ACHN (cell line): ENCODE results near the gene ZNF484.
"Not testable (repeated sequence)": the region's sequence is repeated elsewhere in the genome, so short reads cannot be mapped to it uniquely, and the experiment has no call there.

Experiments
- DNase-seq: peaks from one replicate; pipeline ENCODE4 v3.0.0-alpha.2; 2015
- in situ Hi-C: cut with HindIII; loops from 2 replicates; pipeline ENCODE4 v1.10.0; 2017; ENCODE audit warnings: low sequenced_read_pairs, low pct_ligation_motif_present, low pct_unique_long_range_greater_than_20kb

Gene ZNF484

DNA sequence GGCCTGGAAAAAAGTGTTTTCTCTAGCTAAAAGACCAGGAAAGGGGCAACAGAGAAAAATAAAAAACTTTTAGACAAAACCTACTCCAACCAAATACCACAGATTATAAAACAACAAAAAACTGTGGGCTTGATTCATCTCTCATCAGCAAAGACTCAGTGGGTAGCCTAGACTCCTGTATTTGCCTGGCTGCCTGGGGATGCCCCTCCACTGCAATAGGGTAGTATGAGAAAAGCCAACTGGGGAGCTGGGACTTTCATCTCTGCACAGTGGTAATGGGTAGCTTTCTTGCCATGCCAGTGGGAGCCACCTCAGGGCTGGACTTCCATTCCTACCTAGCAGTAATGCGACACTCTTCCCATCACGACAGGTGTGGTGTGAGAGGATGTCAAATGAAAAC, 7.5 kb downstream of the ZNF484 start:
- no peak for DNase-seq
- in situ Hi-C loops: no loop called here

DNA sequence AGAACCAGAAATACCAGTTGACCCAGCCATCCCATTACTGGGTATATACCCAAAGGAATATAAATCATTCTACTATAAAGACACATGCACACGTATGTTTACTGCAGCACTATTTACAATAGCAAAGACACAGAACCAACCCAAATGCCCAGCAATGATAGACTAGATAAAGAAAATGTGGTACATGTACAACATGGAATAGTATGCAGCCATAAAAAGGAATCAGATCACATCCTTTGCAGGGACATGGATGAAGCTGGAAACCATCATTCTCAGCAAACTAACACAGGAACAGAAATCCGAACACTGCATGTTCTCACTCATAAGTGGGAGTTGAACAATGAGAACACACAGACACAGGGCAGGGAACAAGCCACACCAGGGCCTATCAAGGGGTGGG, 11.2 kb downstream of the ZNF484 start:
- in situ Hi-C loops, DNase-seq: not testable (repeated sequence)

DNA sequence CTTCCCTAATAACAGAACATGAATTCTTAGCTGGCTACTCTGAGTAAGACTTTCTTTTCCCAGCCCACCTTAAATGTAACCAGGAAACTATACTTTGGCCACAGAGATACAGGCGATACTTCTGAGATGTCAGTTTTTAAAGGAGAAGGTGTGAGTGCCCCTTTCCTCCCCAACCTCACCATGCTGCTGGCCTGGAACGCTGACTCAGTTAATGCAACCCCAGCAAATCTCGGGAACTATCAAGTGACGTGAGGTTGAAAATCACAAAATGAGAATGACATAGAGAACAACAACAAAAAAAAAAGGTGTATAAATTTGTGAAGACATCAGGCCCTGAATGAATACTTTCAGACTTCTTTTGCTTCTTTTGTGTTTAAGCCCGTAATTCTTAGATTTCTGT, 13.7 kb downstream of the ZNF484 start:
- no peak for DNase-seq
- in situ Hi-C loops: no loop called here

DNA sequence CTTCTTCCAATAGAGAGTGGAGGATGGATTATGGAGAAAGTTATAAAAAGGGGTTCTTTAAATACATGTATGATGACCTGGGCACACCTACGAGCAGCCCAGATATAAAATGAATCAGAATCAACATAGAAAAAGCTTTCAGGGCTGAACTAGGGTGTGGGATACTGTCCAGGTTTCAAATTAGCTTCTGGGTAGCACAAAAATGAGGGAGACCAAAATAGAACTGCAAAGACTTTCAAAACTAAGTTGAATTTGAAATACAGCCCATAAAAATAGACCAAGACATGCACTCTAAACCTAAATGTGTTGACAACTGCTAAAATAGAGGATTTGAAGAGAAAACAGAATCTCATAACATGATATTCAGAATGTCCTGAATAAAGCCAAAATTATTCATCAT, 17.0 kb downstream of the ZNF484 start:
- DNase-seq: no peak
- in situ Hi-C loops: no loop called here

DNA sequence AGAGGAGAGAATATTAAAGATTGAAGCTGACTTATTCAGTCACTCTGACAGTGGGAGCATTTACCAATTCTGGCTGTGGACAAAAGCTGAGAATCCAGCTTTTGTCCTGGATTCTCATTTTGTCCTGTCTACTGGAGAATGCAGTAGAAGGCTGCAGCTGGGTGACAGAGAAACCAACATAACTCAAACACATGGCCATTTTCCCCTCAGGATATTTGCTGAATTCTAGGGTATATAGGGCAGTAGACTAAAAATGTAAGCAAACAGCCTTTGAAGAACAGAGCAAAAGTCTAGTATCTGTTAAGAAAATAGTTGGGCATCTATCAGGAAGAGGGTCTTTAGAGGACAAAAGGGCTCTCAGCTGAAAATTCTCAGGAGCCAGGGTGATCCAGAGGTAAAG, 20.6 kb downstream of the ZNF484 start:
- no peak for DNase-seq
- in situ Hi-C loops: no loop called here

DNA sequence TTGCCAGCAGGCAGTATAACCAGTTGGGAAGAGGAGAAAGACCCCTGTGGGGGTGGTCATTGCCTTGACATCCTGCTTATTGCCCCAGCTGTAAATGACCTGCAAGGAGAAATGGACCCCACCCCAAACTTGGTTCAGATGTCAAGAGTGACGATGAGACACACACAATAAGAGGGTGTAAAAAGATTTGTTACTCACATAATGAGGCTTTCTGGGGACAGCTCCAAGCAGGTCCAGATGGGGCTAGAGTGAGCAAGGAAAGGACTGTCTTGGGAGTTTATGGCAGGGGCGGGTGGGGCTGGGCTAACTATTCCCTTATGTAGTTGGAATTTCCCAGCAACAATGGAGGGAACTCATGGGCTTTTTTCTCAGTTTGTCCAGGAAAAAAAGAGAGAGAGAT, 24.1 kb downstream of the ZNF484 start:
- DNase-seq: no peak
- in situ Hi-C loops: no loop called here

DNA sequence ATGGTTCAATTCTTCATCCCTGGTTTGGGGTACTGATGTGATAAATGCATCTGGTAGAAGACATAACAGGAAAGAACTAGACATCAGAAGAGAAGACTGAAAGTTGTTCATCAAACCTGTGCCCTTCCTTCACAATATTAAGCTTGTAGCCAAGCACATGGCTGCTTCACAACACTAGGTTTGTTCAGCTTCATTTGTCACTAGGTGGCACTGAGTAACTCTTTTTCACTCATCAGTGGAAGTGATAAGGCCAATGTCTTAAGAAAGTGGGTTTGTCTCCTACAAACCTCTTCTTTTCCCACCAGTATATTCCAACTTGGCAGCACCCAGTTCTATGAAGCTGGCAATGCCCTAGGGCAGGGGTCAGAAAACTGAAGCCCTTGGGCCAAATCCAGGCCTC, 26.9 kb downstream of the ZNF484 start:
- in situ Hi-C loops: no loop called here
- no peak for DNase-seq

DNA sequence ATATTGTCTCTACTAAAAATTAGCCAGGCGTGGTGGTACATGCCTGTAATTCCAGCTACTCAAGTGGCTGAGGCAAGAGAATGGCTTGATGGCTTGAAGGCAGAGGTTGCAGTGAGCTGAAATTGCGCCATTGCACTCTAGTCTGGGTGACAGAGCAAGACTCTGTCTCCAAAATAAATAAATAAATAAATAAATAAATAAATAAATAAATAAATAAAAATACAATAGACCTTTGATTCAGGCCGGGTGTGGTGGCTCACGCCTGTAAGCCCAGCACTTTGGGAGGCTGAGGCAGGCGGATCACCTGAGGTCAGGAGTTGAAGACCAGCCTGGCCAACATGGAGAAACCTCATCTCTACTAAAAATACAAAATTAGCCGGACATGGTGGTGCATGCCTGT, 29.1 kb downstream of the ZNF484 start:
- DNase-seq, in situ Hi-C loops: not testable (repeated sequence)

DNA sequence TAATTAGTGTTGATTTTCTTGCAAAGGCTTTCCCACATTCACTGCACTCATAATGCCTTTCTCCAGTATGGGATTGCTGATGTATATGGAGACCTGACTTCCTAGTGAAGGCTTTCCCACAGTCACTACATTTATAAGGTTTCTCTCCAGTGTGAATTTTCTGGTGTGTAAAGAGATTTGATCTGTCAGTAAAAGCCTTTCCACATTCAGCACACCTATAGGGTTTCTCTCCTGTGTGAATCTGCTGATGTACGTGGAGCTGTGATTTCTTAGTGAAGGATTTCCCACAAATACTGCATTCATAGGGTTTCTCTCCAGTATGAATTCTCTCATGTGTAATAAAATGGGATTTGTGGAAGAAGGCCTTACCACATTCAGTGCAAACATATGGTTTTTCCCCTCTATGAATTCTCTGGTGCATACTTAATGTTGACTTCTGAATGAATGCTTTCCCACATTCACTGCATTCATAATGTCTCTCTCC, 31.1 kb downstream of the ZNF484 start:
- in situ Hi-C loops: no loop called here
- no peak for DNase-seq

DNA sequence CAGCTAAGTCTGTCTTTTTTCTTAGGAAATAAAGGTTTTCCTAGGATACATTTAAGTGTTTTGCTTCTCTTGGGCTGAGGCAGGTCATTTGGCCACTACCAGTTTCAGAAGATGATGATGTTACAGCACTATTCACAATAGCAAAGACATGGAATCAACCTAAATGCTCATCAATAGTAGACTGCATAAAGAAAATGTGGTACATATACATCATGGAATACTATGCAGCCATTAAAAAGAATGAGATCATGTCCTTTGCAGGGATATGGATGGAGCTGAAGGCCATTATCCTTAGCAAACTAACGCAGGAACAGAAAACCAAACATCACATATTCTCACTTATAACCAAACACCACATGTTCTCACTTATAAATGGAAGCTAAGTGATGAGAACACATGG, 39.4 kb downstream of the ZNF484 start:
- in situ Hi-C loops, DNase-seq: not testable (repeated sequence)

DNA sequence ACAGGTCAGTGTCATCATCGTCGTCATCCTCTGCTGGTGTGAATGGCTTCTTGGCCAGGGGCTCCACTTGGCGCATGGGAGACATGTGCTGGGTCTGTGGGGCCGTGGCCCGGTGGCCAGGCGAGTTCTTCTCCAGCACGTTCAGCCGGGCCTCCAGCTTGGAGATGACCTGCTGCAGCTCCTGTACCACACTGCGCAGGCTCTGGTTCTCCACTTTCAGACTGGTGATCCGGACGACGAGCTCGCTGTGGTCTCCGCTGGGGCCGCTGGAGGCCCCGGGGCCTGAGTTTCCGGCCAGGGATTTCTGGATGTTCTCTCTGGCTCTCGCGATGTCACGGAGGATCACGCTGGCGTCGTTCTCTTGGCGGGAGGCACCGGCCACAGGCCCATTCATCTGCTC, 40.6 kb downstream of the ZNF484 start:
- in situ Hi-C loops: no loop called here
- DNase-seq: no peak

DNA sequence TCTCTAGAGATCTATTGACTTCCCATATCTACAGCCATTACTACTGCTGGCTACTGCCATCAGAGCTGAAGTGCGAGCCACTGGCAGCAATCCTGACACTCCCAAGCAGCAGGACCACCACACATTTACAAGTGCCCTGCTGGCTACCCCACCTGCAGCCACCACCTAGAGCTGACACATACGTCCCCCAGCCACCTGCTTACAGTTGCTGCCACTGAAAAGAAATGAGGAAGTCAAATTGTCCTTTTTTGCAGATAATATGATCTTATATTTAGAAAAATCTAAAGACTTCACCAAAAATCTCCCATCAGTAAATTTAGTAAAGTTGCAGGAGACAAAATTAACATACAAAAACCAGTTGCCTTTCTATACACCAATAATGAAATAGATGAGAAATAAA, 48.4 kb downstream of the ZNF484 start:
- no peak for DNase-seq
- in situ Hi-C loops: no loop called here

DNA sequence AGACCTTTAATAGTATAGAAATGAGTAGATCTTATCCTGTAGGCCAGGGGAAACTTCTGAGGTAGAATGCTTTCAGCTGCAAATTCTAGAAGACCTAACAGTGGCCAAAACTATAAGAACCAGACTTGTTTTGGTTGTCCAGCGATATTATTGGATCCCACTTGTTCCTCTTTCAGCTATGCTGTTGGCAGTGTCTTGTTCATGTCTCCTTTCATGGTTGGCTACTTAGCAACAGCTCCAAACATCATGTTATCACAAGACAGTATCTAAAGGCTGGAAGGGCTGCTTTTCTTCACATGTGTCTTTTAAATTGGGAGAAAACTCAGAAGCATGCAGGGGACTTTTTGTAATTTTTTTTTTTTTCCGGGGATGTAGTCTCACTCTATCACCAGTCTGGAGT, 52.8 kb downstream of the ZNF484 start:
- DNase-seq, in situ Hi-C loops: not testable (repeated sequence)

DNA sequence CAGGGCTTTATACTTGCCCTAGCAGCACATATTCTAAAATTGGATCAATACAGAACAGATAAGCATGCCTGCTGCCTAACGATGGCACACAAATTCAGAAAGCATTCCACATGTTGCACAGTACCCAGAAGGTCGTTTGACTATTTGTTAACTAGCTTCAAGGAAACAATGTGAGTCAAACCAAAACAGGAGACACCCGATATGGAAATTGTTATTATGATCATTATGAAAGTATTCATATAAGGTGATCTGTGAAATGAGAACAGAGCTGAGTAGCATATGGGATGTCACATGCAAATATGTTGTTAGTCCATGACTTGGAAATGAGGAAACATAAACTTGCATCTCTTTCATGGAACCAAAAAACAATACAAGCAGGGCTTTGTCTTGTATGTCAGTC, 56.9 kb downstream of the ZNF484 start:
- in situ Hi-C loops: no loop called here

DNA sequence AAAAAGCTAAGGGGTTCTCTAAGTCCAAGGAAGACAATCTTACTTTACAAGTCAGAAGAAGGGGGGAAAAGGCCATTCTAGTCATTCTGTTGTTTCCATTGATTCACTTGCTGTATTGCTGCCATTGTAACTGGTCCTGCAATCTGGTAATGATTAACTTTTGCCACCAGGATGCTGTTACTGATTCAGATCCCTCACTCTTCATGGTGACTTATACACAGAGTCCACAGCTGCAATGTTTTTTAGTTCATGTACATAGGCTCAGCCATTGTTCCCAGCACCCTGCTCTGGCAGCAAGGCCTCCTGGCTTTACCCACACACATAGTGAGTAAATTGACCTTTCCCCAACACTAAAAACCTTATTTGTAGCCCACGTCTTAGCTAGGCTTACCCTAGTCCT, 57.9 kb downstream of the ZNF484 start:
- peak; percentile 14 for DNase-seq
- in situ Hi-C loops: not testable (repeated sequence)

More for the DNA sequence above, 56.9 kb downstream of the ZNF484 start:
- no peak for DNase-seq

DNA sequence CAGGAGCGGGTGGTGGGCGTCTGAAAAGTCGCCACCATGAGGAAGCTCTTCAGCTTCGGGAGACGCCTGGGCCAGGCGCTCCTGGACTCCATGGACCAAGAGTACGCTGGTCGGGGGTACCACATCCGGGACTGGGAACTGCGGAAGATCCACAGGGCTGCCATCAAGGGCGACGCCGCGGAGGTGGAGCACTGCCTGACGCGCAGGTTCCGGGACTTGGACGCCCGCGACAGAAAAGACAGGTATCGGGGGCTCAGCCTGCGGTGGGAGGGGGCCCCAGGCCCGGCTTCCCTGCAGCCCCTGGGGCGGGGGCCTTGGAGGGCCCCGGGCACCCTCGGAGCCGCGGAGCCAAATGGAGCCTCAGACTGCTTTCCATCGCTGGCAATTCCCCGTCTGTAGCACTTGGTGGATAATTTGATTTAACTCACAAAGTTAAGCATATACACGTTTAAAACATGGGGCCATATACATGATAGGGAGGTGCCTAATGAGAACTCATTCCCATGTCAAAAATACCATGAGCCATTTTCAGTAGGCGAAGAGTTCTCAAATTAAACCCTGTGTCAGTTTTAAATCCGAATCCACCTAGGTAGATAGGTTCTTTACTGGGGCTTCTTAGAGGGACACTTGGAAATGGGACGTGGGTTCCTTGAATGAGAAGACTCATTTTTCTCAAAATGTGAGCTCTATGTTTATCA, 68.1 kb downstream of the ZNF484 start:
- DNase-seq, in situ Hi-C loops: not testable (repeated sequence)

DNA sequence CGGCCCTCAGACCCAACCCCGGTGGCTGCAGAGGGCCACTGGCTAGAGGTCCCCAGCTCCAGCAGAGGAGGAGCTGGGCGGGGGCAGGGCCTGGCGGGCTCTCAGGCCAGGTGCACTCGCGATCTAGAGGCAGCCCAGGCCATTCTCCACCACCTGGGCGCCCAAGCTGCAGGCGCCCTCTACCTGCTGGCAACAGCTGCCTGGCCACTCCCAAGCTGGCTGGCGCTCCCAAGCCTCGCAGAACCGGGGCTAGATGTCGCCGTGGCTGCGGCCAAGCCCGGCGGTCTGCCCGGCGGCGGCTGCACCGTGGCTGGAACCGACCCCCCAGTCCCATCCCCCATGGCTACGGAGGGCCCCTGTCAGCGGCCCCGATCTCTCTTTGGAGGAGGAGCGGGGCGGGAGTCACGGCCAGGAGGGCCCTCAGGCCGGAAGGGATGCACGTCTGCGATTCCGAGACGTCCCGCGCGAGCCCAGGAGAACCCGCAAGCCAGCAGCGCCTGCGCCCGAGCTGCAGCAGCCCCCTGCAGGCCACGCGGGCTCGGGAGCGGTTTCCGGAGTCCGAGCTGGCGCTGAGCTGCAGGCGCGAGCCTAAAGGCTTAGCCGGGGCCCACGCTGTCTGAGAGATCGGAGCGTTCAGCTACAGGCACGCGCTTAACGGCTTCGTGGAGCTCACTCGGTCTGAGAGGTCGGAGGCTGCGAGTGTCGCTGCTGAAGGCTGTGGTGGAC, 68.9 kb downstream of the ZNF484 start:
- DNase-seq: peak; percentile 51
- in situ Hi-C loops: no loop called here

DNA sequence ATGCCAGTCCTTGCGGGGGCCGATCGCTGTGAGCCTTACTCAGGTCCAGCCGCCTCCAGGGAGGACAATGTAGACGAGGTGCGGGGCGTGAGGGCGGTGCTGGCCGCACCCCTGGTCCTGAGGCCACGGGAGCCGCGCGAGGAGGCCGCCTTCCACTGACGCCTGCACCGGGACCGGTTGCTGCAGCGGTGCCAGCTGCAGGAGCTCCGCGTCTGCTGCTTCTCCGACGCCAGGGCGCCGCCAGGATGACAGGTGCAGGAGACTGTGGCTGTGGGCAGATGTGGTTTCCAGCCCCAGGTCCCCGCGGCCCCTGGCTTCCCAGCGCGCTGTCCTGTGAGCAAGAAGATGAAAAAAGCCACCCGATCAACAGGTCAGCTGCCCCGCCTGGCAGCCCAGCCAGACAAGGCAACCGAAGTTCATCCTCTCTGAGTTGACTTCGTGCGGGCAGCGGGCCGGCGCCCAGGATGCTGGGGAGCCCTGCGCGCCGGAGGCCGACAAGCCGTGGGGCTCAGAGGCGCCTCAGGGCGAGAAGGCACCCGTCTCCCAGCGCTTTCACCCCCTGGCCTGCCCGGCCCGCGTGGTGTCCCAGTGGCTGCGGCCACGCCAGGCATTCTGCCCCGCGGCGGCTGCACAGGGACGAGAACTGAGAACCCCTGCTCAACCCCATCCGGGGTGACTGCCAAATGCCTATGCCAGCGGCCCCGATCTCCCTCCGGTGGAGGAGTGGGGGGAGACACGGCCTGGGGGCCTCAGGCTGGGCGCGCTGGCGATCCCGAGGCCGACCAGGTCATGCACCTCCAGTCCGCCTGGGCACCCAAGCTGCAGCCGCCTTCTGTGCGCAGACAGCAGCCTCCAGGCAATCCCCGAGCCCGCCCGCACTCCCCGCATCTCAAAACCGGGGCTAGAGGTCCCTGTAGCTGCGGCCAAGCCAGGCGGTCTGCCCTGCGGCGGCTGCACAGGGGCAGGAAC, 69.8 kb downstream of the ZNF484 start:
- no peak for DNase-seq
- in situ Hi-C loops: no loop called here
